ENCODE data around the gene PTPRM.

PTPRM gene

DNA sequence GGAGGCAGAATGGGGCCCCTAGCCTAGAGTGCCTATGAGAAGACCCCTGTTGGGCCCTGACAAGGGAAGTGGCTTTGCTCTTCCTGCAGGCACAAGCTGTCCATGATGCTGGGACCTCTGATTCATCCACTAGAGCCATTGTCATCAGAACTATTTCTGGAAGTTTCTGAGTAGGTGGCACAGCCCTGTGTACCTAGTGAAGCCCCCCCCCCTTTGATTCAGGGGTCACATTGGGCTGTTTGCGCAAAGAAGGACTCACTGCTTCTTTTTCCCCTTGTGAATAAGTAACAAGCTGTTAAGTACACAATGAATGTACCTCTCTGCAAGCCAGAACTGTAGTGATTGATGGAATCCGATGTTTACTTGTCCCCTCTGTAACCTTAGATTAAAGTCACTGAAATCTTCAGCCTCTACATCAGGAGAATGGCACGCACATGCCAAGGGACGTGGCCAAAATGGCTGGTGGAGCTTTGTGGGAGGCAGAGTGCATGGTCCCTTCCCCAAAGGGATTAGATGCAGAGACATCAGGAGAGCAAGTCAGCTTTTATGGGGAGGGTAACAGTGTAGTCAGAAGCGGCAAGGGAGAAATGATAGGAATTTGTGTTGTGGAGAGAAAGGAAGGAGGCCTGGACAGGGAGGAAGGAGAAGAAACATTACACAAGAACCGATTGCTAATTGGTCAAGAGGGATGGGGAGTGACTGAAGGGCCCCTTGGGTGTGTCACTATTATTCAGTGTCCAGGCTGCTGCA is 774.5 kb downstream of the PTPRM start:
- Histone ChIP-seq H3K9me2 (replicated peaks; ENCODE audit: low read depth, low read length) (no peaks in the 10 kb centered on the region), H3K36me3 (ENCODE audit: insufficient read depth, low read length) (no peaks in the 10 kb centered on the region), H3F3A (ENCODE audit: low read depth) (no peaks in the 10 kb centered on the region), H3K4me2 (ENCODE audit: low read depth, low read length, poor library complexity, severe bottlenecking) (no peak overlapping the region), H3K9me3 (ENCODE audit: insufficient read depth, low read depth, low read length) (no peaks in the 10 kb centered on the region), H4K20me1 (ENCODE audit: insufficient read depth, low read length, poor library complexity, severe bottlenecking) (no peaks in the 10 kb centered on the region), H3K4me3 (ENCODE audit: low read length, poor library complexity, severe bottlenecking) (no peak overlapping the region), H3K9ac (ENCODE audit: low read depth, low read length, poor library complexity, severe bottlenecking) (no peak overlapping the region), H3K4me1 (ENCODE audit: insufficient read depth, low read length, poor library complexity, severe bottlenecking) (no peaks in the 10 kb centered on the region), H3K27me3 (ENCODE audit: insufficient read depth, low read length, poor library complexity, severe bottlenecking) (no peaks in the 10 kb centered on the region), H2AFZ (ENCODE audit: low read length) (no peak overlapping the region), H3K79me2 (ENCODE audit: insufficient read depth, low read length) (no peaks in the 10 kb centered on the region)
- TF ChIP-seq EZH2phosphoT487 (IDR thresholded peaks at IDR 0.05; ENCODE audit: borderline replicate concordance): no peak
- TF ChIP-seq, protein P1, sequence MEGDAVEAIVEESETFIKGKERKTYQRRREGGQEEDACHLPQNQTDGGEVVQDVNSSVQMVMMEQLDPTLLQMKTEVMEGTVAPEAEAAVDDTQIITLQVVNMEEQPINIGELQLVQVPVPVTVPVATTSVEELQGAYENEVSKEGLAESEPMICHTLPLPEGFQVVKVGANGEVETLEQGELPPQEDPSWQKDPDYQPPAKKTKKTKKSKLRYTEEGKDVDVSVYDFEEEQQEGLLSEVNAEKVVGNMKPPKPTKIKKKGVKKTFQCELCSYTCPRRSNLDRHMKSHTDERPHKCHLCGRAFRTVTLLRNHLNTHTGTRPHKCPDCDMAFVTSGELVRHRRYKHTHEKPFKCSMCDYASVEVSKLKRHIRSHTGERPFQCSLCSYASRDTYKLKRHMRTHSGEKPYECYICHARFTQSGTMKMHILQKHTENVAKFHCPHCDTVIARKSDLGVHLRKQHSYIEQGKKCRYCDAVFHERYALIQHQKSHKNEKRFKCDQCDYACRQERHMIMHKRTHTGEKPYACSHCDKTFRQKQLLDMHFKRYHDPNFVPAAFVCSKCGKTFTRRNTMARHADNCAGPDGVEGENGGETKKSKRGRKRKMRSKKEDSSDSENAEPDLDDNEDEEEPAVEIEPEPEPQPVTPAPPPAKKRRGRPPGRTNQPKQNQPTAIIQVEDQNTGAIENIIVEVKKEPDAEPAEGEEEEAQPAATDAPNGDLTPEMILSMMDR (conservative IDR thresholded peaks at IDR 0.05; ENCODE audit: low read length): no peak

DNA sequence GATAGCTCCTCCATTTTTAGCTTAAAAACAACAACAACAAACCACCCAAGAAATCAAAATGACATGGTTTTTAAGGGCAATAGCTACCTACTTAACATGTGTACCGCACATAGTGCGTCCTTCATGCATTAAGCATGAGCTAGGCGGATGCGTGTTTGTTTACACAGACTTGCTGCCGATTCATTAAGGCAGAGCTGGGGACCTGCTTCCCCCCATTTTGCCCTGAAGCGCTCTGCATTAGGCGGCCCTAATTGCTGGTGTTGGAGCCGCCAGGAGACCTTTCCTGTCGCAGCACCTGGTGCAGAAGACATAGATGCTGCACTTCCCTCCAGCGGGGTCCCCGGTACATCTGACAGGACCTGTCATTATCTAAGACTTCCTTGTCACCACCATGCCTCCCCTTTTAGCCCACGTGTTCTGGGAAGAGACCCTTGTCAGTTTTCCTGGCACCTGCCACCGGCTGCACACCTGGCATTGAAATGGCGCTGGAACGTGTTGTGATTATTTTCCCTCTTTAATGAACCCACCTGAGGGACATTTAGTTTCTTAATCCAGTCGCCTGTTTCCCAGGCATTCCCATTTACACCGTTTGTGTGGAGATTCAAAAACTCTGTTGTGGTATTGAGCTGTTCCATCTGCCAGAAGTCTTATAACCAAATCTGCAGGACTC is 781.1 kb downstream of the PTPRM start:
- Histone ChIP-seq H3F3A (ENCODE audit: low read depth) (no peaks in the 10 kb centered on the region), H2AFZ (ENCODE audit: low read length) (no peak overlapping the region), H3K4me3 (ENCODE audit: low read length, poor library complexity, severe bottlenecking) (no peak overlapping the region), H3K4me2 (ENCODE audit: low read depth, low read length, poor library complexity, severe bottlenecking) (no peak overlapping the region), H3K36me3 (ENCODE audit: insufficient read depth, low read length) (no peaks in the 10 kb centered on the region), H3K4me1 (ENCODE audit: insufficient read depth, low read length, poor library complexity, severe bottlenecking) (no peaks in the 10 kb centered on the region), H4K20me1 (ENCODE audit: insufficient read depth, low read length, poor library complexity, severe bottlenecking) (no peaks in the 10 kb centered on the region), H3K9ac (ENCODE audit: low read depth, low read length, poor library complexity, severe bottlenecking) (no peak overlapping the region), H3K27me3 (ENCODE audit: insufficient read depth, low read length, poor library complexity, severe bottlenecking) (no peaks in the 10 kb centered on the region), H3K9me2 (replicated peaks; ENCODE audit: low read depth, low read length) (no peaks in the 10 kb centered on the region), H3K79me2 (ENCODE audit: insufficient read depth, low read length) (no peaks in the 10 kb centered on the region), H3K9me3 (ENCODE audit: insufficient read depth, low read depth, low read length) (no peaks in the 10 kb centered on the region; the same call in 1 of the 2 replicates)
- TF ChIP-seq, protein P1 (conservative IDR thresholded peaks at IDR 0.05; ENCODE audit: low read length): no peak
- TF ChIP-seq EZH2phosphoT487 (IDR thresholded peaks at IDR 0.05; ENCODE audit: borderline replicate concordance): no peak

- no peak overlapping the region for H3K4me2 ChIP-seq (ENCODE audit: low read depth, low read length, poor library complexity, severe bottlenecking)
- no peaks in the 10 kb centered on the region for H3K4me1 ChIP-seq (ENCODE audit: insufficient read depth, low read length, poor library complexity, severe bottlenecking)
- no peaks in the 10 kb centered on the region for H3K36me3 ChIP-seq (ENCODE audit: insufficient read depth, low read length)
- H3K79me2 ChIP-seq (ENCODE audit: insufficient read depth, low read length): no peaks in the 10 kb centered on the region
- H3K27me3 ChIP-seq (ENCODE audit: insufficient read depth, low read length, poor library complexity, severe bottlenecking): no peaks in the 10 kb centered on the region
- H3K9me3 ChIP-seq (ENCODE audit: insufficient read depth, low read depth, low read length): no peaks in the 10 kb centered on the region; the same call in 1 of the 2 replicates
- no peak overlapping the region for H3K9ac ChIP-seq (ENCODE audit: low read depth, low read length, poor library complexity, severe bottlenecking)
- H3K4me3 ChIP-seq (ENCODE audit: low read length, poor library complexity, severe bottlenecking): no peak overlapping the region
- H4K20me1 ChIP-seq (ENCODE audit: insufficient read depth, low read length, poor library complexity, severe bottlenecking): no peaks in the 10 kb centered on the region
- H3K9me2 ChIP-seq (replicated peaks; ENCODE audit: low read depth, low read length): no peaks in the 10 kb centered on the region
- no peak overlapping the region for H2AFZ ChIP-seq (ENCODE audit: low read length)
- TF ChIP-seq, protein P1 (conservative IDR thresholded peaks at IDR 0.05; ENCODE audit: low read length): no peak
- no peak for TF ChIP-seq EZH2phosphoT487 (IDR thresholded peaks at IDR 0.05; ENCODE audit: borderline replicate concordance)
- H3F3A ChIP-seq (ENCODE audit: low read depth): no peaks in the 10 kb centered on the region
Measured at GRCh38 chr18:8349608-8350323, 782.6 kb downstream of the PTPRM start.

All from Loucy (cell line).